GM18861 (cell line): Measurements from ENCODE around the gene ANO4.

Experiments
- ATAC-seq: cut with Tn5 transposase; IDR thresholded peaks from one replicate; pipeline ENCODE4 v1.9.1; 2021; ENCODE audit not compliant: unreplicated experiment

Gene ANO4

GRCh38 chr12:100801320-100801719 is 6.7 kb downstream of the ANO4 start:
- no peak for ATAC-seq

GRCh38 chr12:100808777-100809176 is 14.2 kb downstream of the ANO4 start:
- no peak for ATAC-seq

GRCh38 chr12:100820314-100820713 is 25.7 kb downstream of the ANO4 start:
- ATAC-seq: no peak

- no peak for ATAC-seq
These were observed 29.4 kb downstream of the ANO4 start for GRCh38 chr12:100823963-100824362.

GRCh38 chr12:100824476-100824875 is 29.9 kb downstream of the ANO4 start:
- ATAC-seq: no peak

- no peak for ATAC-seq
These were observed 31.7 kb downstream of the ANO4 start for GRCh38 chr12:100826323-100826722.

GRCh38 chr12:100827901-100828520 is 33.4 kb downstream of the ANO4 start:
- peak; percentile 66 for ATAC-seq

GRCh38 chr12:100830003-100830795 is 35.6 kb downstream of the ANO4 start:
- ATAC-seq: no peak

GRCh38 chr12:100833282-100833681 is 38.7 kb downstream of the ANO4 start:
- no peak for ATAC-seq

GRCh38 chr12:100840748-100841147 is 46.2 kb downstream of the ANO4 start:
- ATAC-seq: no peak

- ATAC-seq: no peak
These were observed 47.6 kb downstream of the ANO4 start for GRCh38 chr12:100842156-100842555.

- no peak for ATAC-seq
These were observed 48.5 kb downstream of the ANO4 start for GRCh38 chr12:100843061-100843460.

- ATAC-seq: no peak
These were observed 50.5 kb downstream of the ANO4 start for GRCh38 chr12:100845095-100845494.

GRCh38 chr12:100851637-100852036 is 57.1 kb downstream of the ANO4 start:
- ATAC-seq: no peak

- ATAC-seq: no peak
These were observed 62.8 kb downstream of the ANO4 start for GRCh38 chr12:100857418-100857817.

GRCh38 chr12:100857971-100858370 is 63.4 kb downstream of the ANO4 start:
- no peak for ATAC-seq

- ATAC-seq: no peak
These were observed 64.1 kb downstream of the ANO4 start for GRCh38 chr12:100858656-100859055.

- ATAC-seq: no peak
These were observed 64.6 kb downstream of the ANO4 start for GRCh38 chr12:100859063-100859627.

- no peak for ATAC-seq
These were observed 66.0 kb downstream of the ANO4 start for GRCh38 chr12:100860611-100861010.

GRCh38 chr12:100862676-100863075 is 68.1 kb downstream of the ANO4 start:
- ATAC-seq: no peak

GRCh38 chr12:100864366-100864765 is 69.8 kb downstream of the ANO4 start:
- no peak for ATAC-seq
